Nephron (organoid): Measurements from ENCODE around the gene GPR32.
A peak's percentile ranks its signal among the peaks of the same experiment; 100 is the strongest.

Experiments
- H3K27ac Mint-ChIP-seq, 3 experiments: 2 replicates each; pipeline ENCODE4 v1.8.0; 2020; ENCODE audit warnings: mixed read lengths in 3 of 3, mild to moderate bottlenecking in 2 of 3, moderate library complexity in 1 of 3
- H3K27me3 Mint-ChIP-seq: 2 replicates; pipeline ENCODE4 v1.8.0; 2021; ENCODE audit warnings: low read depth, mild to moderate bottlenecking, moderate library complexity, mixed read lengths
- H3K36me3 Mint-ChIP-seq: 2 replicates; pipeline ENCODE4 v1.8.0; 2020; ENCODE audit warnings: low read depth, mixed read lengths
- H3K4me1 Mint-ChIP-seq: 2 replicates; pipeline ENCODE4 v1.8.0; 2020; ENCODE audit warnings: mixed read lengths
- H3K4me3 Mint-ChIP-seq, 3 experiments: 2 replicates each; pipeline ENCODE4 v1.8.0; 2020; ENCODE audit warnings: mild to moderate bottlenecking in 3 of 3, mixed read lengths in 3 of 3, moderate library complexity in 2 of 3
- H3K9me3 Mint-ChIP-seq: 2 replicates; pipeline ENCODE4 v1.8.0; 2020; ENCODE audit warnings: mixed read lengths
- CTCF ChIP-seq, 3 experiments: fragments of 200-600 bp; sonication (generic); IDR thresholded peaks; one replicate each; pipeline ENCODE4 v1.5.0; 2021; ENCODE audit warnings: antibody characterized with exemption in 3 of 3; ENCODE audit not compliant: unreplicated experiment in 3 of 3

Gene GPR32

DNA sequence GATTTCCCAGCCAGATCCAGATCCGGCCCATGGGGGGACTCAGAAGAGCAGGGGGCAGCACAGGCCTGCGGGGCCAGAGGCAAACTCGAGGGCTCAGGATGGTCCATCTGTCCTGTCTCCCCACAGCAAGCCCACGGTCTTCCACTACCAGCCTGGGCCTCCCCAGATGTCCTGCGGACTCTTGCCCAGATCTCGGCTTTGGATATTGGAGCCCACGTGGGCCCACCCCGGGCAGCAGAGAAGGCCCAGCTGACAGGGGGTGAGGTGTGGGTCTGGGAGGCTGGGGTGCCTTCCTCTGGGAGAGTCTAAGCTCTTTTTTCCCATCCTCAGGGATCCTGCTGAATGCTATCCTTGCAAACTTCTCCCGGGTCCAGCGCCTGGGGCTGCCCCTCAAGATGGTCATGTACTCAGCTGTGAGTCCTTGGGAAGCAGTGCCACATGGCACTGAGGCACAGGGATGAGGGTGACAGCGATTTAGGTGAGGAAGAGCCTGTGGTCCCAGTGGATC lies 23.3 kb downstream of the GPR32 start:
- Mint-ChIP-seq H3K27me3 (peaks cover 6% of the 10 kb centered on the region), H3K4me3 (no peak overlapping the region), H3K27ac (no peak overlapping the region), H3K36me3 (peaks cover 10% of the 10 kb centered on the region), H3K4me1 (no peaks in the 10 kb centered on the region), H3K9me3 (no peaks in the 10 kb centered on the region)
- TF ChIP-seq CTCF (IDR thresholded peaks at IDR 0.05; ENCODE audit: unreplicated experiment in 3 of 3): no peak

DNA sequence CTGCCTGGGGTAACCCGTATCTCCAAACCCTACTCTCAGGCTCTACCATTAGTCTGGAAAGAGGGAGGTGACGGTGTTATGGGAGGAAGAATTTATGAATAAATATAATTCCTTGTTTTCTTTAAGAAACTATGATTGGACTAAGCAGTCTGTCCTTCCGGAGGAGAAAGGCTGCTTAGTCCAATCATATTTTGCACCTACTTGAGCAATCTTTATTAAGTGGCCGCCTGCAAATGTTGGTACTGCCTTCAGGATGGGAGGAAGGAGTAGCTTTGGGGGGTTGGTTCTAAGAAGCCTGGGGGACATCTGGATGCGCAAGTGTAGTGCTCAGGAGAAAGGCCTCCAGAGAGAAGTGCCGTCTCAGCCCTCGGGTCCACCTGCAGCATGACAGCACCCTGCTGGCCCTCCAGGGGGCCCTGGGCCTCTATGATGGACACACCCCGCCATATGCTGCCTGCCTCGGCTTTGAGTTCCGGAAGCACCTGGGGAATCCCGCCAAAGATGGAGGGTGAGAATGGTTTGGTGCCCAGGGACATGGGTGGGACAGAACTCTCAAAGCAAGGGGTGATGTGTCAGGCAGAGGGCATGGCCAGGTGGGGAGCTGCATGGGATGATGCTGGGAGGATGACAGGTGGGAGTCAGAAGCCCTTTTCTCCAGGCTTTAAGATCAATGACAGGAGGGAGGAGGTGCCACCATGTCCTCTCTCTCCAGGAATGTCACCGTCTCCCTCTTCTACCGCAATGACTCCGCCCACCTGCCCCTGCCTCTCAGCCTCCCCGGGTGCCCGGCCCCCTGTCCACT lies 24.0 kb downstream of the GPR32 start:
- peaks cover 10% of the 10 kb centered on the region for H3K36me3 Mint-ChIP-seq
- no peak overlapping the region for H3K4me3 Mint-ChIP-seq
- no peaks in the 10 kb centered on the region for H3K4me1 Mint-ChIP-seq
- peaks cover 6% of the 10 kb centered on the region for H3K27me3 Mint-ChIP-seq
- no peak for TF ChIP-seq CTCF (IDR thresholded peaks at IDR 0.05; ENCODE audit: unreplicated experiment in 3 of 3)
- H3K9me3 Mint-ChIP-seq: no peaks in the 10 kb centered on the region
- H3K27ac Mint-ChIP-seq: peak overlapping the region in 1 of 3 experiments; percentile 49

- H3K27me3 Mint-ChIP-seq: peaks cover under 1% of the 10 kb centered on the region
- no peaks in the 10 kb centered on the region for H3K9me3 Mint-ChIP-seq
- no peak overlapping the region for H3K27ac Mint-ChIP-seq
- no peaks in the 10 kb centered on the region for H3K4me1 Mint-ChIP-seq
- peaks cover 12% of the 10 kb centered on the region for H3K36me3 Mint-ChIP-seq
- no peak overlapping the region for H3K4me3 Mint-ChIP-seq
- TF ChIP-seq CTCF (IDR thresholded peaks at IDR 0.05; ENCODE audit: unreplicated experiment in 3 of 3): no peak
Measured at GRCh38 chr19:50794876-50795663, 24.8 kb downstream of the GPR32 start.

- Mint-ChIP-seq H3K9me3 (no peaks in the 10 kb centered on the region), H3K27me3 (no peaks in the 10 kb centered on the region)
Measured at GRCh38 chr19:50795664-50796073, 25.4 kb downstream of the GPR32 start.

DNA sequence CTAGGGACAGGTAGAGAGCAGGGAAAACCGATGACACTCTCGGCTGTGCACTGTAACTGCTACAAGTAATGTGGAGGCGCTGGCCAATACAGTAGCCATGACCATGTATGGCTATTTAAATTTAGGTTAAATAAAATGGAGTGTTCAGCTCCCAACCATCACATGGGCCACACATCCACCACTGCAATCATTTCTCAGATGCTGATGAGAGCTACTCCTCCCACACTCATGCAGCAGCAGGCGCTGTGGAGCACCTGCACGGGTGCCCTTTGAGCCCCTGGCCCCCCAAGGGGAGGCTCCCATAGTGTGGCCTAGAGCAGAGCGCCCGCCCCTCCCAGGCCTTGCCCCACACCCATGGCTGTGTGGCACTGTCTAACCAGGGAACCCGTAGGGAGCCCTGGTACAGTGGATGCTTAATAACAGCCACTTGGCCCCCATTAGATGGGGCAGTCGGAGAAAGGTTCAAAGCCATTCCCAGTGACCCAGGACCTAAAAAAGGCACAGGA lies 25.9 kb downstream of the GPR32 start:
- Mint-ChIP-seq H3K27me3 (no peaks in the 10 kb centered on the region), H3K9me3 (no peaks in the 10 kb centered on the region), H3K36me3 (peaks cover 20% of the 10 kb centered on the region), H3K4me3 (no peak overlapping the region), H3K4me1 (peaks cover 4% of the 10 kb centered on the region), H3K27ac (no peak overlapping the region)
- TF ChIP-seq CTCF (IDR thresholded peaks at IDR 0.05; ENCODE audit: unreplicated experiment in 3 of 3): no peak

More at GRCh38 chr19:50795664-50796073, 25.4 kb downstream of the GPR32 start:
- no peak overlapping the region for H3K4me3 Mint-ChIP-seq
- no peak for TF ChIP-seq CTCF (IDR thresholded peaks at IDR 0.05; ENCODE audit: unreplicated experiment in 3 of 3)
- no peaks in the 10 kb centered on the region for H3K4me1 Mint-ChIP-seq
- peaks cover 15% of the 10 kb centered on the region for H3K36me3 Mint-ChIP-seq
- H3K27ac Mint-ChIP-seq: no peak overlapping the region
